ENCODE results near the gene HDGFL2.

HDGFL2 gene

DNA sequence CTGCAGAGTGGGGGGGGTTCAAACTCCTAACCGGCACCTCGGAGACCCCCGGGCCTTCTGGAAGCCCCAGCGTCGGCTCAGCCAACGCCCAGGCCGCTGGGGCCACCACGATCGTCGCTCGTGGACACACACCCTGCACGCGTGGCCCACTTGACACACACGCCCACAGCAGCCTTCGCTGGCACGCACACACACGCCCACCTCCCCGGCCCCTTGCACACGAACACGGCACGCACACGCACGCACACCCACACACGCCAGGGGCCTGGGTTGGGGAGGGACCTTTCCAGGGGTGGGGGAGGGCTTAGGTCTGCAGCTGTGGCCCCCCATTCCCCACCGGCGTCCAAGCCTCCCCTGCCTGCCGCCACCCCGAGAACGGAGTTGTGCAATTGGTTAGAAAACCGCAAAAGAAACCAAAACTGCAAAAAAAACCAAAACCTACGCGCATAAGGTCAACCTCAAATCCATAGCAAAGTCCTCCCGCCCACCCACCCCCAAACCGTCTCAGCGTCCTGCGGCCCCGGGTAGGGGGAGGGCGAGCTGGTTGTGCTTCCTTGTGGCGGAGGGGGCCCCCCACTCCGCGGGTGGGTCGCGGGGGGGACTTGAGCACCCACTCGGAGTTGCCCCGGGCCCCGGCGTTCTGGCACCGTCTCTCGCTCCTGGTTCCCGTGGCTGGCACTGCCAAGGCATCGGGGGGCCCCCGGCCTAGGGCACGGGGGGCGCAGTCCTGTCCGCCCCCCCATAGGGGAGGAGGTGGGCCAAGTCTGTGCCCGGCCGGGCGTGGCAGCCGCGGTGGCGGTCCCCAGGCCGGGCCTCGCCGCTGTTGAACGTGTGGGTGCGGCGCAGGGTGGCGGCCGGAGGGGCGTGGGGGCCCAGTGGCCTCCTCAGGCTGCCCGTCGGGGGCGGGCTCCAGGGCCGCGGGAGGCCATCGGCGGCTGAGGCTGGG is 71.1 kb downstream of the HDGFL2 start:
- Histone ChIP-seq H3K9me3 (ENCODE audit: control insufficient read depth, insufficient read depth, low read length) (no peaks in the 10 kb centered on the region), H3K27ac (ENCODE audit: low read depth, low read length) (no peak overlapping the region), H3K9ac (ENCODE audit: low read depth, low read length) (no peak overlapping the region), H3K36me3 (ENCODE audit: control insufficient read depth, insufficient read depth, low read length) (peaks cover 10% of the 10 kb centered on the region; the same call in 1 of the 2 replicates), H3K27me3 (ENCODE audit: control insufficient read depth, insufficient read depth, low read length) (no peaks in the 10 kb centered on the region), H3K4me1 (ENCODE audit: control insufficient read depth, insufficient read depth, low read length) (0 out of 2 replicates have a peak, but pooled peaks cover 5% of the 10 kb centered on the region), H3K4me3 (ENCODE audit: low read depth, low read length) (no peak overlapping the region)

DNA sequence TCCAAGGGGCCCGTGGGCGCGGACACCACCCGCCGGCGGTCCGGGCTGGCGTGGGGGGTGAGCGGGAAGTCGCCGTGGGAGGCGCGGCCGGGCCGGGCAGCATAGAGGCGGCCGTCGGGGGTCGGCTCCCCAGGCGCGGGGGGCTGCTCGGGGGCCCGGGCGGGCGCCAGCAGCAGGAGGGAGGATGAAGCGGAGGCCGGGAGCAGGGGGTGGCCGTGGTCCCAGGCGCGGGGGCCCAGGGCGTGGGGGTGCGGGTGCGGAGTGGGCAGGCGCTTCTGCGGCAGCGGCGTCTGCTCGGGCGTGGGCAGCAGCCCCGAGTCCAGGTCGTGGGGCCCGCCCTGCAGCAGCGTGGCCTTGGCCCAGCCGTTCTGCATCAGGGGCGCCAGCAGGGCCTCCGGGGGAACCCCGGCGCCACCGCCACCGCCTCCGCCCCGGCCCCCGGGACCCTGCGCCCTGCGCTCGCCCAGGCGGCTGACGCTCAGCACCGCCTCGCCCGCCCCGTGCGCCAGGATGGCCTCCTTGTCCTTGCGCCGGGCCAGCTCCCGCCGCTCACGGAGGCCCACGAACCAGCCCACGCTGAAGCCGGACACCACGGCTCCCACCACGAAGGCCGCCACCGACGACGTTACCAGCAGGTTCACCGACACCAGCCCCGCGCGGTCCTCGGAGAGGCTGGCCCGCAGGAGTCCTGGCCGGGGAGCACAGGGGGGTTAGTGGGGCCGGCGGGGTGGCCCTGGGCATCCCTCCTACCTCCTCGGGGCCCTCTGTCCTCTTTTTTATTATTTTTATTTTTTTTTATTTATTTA is 71.9 kb downstream of the HDGFL2 start:
- Histone ChIP-seq H3K27ac (ENCODE audit: low read depth, low read length) (no peak overlapping the region), H3K27me3 (ENCODE audit: control insufficient read depth, insufficient read depth, low read length) (no peaks in the 10 kb centered on the region), H3K9me3 (ENCODE audit: control insufficient read depth, insufficient read depth, low read length) (no peaks in the 10 kb centered on the region), H3K36me3 (ENCODE audit: control insufficient read depth, insufficient read depth, low read length) (peaks cover 17% of the 10 kb centered on the region; the same call in 1 of the 2 replicates), H3K4me1 (ENCODE audit: control insufficient read depth, insufficient read depth, low read length) (0 out of 2 replicates have a peak, but pooled peaks cover 5% of the 10 kb centered on the region), H3K9ac (ENCODE audit: low read depth, low read length) (no peak overlapping the region), H3K4me3 (ENCODE audit: low read depth, low read length) (no peak overlapping the region)

DNA sequence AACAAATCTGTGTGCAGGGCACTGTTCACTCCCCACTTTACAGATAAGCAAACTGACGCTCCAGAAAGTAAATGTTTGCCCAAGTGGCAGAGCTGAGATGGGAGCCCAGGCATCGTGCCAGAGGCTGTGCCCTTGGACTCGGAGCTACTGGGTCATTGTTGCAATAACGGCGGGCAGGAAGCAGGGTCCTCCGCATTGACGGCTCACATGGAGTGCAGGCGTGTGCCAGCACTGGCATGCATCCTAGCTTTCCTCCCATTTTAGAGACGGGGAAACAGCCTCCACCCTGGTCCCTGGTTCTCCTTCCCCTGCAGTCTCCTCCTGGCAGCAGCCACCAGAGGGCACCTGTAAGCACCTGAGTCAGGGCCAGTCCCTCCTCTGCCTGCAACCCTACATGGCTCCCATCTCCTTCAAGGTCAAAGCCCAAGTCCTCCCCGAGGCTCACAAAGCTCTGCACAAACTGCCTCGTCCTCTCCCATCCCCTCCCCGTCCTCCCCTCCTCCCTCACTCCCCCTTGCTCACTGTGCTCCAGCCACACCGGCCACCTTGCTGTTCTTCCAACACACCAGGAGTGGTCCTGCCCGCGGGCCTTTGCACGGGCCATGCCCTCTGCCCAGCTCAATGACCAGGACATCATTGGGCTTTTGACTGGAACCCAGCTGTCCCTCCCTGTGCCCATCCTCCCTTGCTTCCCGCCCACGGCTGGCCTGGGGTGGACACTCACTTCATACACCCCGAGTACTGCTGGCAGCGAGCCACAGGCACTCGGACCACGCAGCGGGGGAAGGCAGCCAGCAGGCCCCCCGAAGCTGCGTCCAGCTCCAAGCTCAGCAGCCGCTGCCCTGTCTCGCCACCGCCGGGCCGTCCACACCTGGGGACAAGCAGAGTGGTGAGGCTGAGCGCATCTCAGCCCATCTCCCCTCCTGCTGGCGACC is 75.5 kb downstream of the HDGFL2 start:
- Histone ChIP-seq H3K27ac (ENCODE audit: low read depth, low read length) (no peak overlapping the region), H3K9ac (ENCODE audit: low read depth, low read length) (no peak overlapping the region), H3K27me3 (ENCODE audit: control insufficient read depth, insufficient read depth, low read length) (no peaks in the 10 kb centered on the region), H3K4me1 (ENCODE audit: control insufficient read depth, insufficient read depth, low read length) (no peaks in the 10 kb centered on the region), H3K9me3 (ENCODE audit: control insufficient read depth, insufficient read depth, low read length) (no peaks in the 10 kb centered on the region), H3K4me3 (ENCODE audit: low read depth, low read length) (no peak overlapping the region), H3K36me3 (ENCODE audit: control insufficient read depth, insufficient read depth, low read length) (peaks cover 40% of the 10 kb centered on the region)

DNA sequence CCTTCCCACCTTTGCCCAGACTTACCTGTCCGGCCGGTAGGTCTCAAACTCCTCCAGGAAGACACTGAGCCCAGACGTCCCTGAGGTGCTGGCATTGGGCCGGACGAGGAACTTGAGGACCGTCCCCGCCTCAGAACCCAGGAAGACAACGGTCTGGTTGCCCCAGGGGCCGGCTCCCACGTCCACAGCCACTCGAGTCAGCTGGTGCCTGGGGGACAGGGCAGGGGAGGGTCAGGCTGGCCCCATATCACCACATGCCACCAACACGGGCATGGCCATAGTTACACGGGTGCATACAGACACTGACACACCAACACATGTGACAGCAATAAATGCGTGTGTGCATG is 76.1 kb downstream of the HDGFL2 start:
- no peaks in the 10 kb centered on the region for H3K4me1 ChIP-seq (ENCODE audit: control insufficient read depth, insufficient read depth, low read length)
- no peak overlapping the region for H3K27ac ChIP-seq (ENCODE audit: low read depth, low read length)
- H3K27me3 ChIP-seq (ENCODE audit: control insufficient read depth, insufficient read depth, low read length): no peaks in the 10 kb centered on the region
- H3K4me3 ChIP-seq (ENCODE audit: low read depth, low read length): no peak overlapping the region
- H3K9ac ChIP-seq (ENCODE audit: low read depth, low read length): no peak overlapping the region
- H3K36me3 ChIP-seq (ENCODE audit: control insufficient read depth, insufficient read depth, low read length): peaks cover 46% of the 10 kb centered on the region
- no peaks in the 10 kb centered on the region for H3K9me3 ChIP-seq (ENCODE audit: control insufficient read depth, insufficient read depth, low read length)

DNA sequence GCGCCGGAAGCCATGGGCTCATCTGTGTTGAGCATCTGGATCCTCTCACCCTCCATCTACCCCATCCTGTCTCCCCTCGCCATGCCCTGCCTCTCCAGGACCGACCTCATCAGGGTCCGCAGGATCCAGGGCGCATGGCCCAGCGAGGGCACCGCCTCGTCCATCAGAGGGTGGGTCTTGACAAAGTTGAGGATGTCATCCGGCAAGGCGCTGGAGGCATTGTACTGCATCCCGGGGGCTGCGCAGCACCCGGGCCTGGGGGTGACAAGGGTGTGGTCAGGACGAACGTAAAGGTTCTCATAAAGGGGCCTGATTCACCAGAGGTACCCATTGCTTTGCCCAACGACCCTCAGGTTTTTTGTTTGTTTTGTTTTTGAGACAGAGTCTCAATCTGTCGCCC is 77.9 kb downstream of the HDGFL2 start:
- peaks cover 63% of the 10 kb centered on the region for H3K36me3 ChIP-seq (ENCODE audit: control insufficient read depth, insufficient read depth, low read length)
- no peaks in the 10 kb centered on the region for H3K4me1 ChIP-seq (ENCODE audit: control insufficient read depth, insufficient read depth, low read length)
- H3K27ac ChIP-seq (ENCODE audit: low read depth, low read length): no peak overlapping the region
- H3K27me3 ChIP-seq (ENCODE audit: control insufficient read depth, insufficient read depth, low read length): no peaks in the 10 kb centered on the region
- no peak overlapping the region for H3K4me3 ChIP-seq (ENCODE audit: low read depth, low read length)
- no peaks in the 10 kb centered on the region for H3K9me3 ChIP-seq (ENCODE audit: control insufficient read depth, insufficient read depth, low read length)
- H3K9ac ChIP-seq (ENCODE audit: low read depth, low read length): no peak overlapping the region

DNA sequence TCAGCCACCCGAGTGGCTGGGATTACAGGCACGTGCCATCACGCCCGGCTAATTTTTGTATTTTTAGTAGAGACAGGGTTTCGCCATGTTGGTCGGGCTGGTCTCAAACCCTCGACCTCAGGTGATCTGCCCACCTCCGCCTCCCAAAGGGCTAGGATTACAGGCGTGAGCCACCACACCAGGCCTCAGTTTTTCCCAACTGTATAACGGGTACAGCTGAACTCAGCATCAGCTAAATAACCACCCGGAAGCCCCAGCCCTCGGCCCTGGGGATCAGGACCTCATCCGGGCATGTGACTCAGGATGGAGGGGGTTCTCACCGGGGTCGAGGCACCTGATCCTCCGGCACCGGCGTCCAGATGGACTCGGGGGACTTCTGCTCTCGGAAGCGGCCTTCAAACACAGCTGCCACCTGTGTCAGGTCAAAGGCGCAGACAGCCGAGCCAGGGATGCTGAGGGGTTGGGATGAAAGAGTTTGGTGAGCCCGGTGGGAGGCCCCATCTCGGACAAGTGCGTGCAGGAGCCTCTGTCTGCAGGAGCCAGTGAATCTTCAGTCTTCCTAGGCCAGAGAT is 78.5 kb downstream of the HDGFL2 start:
- Histone ChIP-seq H3K27me3 (ENCODE audit: control insufficient read depth, insufficient read depth, low read length) (no peaks in the 10 kb centered on the region), H3K4me3 (ENCODE audit: low read depth, low read length) (no peak overlapping the region), H3K4me1 (ENCODE audit: control insufficient read depth, insufficient read depth, low read length) (no peaks in the 10 kb centered on the region), H3K9ac (ENCODE audit: low read depth, low read length) (no peak overlapping the region), H3K9me3 (ENCODE audit: control insufficient read depth, insufficient read depth, low read length) (no peaks in the 10 kb centered on the region), H3K27ac (ENCODE audit: low read depth, low read length) (no peak overlapping the region), H3K36me3 (ENCODE audit: control insufficient read depth, insufficient read depth, low read length) (peaks cover 69% of the 10 kb centered on the region)
